NCI-H2081 (cell line): ENCODE results near the gene MEOX1.

Source experiments
- DNase-seq, 2 experiments: peaks; one replicate each; lab custom pipeline; 2025; lab: John Stamatoyannopoulos, UW

The MEOX1 gene

DNA sequence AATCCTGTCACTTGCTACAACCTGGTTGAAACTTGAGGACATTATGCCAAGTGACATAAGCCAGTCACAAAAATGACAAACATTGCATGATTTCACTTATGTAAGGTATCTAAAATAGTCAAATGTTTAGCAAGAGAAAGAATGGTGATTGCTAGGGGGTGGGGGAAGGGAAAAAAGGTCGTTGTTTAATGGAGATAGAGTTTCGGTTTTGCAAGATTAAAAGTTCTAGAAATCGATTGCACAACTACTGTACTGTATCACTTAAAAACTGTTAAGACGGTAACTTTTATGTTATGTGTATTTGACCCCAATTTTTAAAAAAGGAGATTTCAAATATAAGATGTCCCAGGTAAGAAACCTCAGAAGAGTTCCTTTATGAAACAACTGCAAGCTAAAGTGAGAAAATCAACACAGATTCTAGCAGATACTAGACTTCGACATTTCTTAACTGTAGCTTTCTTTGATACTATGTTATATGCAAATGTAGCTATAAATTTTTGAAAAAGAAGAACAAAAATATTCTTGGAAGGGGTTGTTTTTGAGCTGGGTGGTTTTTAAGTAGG lies 5.9 kb downstream of the MEOX1 start:
- no peak for DNase-seq

- DNase-seq, result no peak
Measured at GRCh38 chr17:43652124-43652480, 9.6 kb downstream of the MEOX1 start.

DNA sequence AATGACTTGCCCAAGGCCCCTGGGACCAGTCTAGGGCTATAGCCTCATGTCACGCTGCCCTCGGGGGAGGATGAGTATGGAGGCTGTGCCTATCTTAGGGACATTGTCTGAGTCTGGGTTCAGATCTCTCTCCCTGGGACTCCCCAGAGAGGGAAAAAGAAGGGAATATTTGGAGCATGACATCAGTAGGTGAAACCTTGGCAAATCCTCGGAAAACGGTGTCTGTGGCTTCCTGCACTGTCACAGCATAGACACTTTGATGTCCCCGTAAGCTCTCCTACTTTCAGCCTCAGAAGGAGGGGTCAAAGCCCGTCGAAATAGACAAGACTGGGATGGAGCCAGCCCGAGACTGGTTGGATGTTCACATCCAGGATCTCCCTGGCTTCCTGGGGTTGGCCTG lies 11.3 kb downstream of the MEOX1 start:
- DNase-seq, result no peak

DNA sequence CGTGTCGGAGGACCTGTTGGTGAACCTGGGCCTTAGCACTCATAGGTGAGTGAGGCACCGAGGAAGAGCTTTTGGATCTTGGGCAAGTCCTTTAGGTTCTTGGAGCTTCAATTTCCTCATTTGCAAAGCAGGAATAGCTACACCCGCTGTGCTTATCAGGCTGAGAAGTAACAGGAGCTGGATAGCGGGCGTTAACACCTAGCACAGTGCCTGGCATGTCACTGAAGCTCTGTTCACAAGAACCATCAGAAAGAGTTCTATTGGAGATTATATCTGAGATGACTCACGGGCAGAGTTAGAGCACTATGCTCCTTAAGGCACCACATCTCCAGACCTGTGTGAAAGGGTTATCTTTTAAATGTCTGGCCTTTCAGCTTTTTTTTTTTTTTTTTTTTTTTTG lies 12.8 kb downstream of the MEOX1 start:
- no peak for DNase-seq

DNA sequence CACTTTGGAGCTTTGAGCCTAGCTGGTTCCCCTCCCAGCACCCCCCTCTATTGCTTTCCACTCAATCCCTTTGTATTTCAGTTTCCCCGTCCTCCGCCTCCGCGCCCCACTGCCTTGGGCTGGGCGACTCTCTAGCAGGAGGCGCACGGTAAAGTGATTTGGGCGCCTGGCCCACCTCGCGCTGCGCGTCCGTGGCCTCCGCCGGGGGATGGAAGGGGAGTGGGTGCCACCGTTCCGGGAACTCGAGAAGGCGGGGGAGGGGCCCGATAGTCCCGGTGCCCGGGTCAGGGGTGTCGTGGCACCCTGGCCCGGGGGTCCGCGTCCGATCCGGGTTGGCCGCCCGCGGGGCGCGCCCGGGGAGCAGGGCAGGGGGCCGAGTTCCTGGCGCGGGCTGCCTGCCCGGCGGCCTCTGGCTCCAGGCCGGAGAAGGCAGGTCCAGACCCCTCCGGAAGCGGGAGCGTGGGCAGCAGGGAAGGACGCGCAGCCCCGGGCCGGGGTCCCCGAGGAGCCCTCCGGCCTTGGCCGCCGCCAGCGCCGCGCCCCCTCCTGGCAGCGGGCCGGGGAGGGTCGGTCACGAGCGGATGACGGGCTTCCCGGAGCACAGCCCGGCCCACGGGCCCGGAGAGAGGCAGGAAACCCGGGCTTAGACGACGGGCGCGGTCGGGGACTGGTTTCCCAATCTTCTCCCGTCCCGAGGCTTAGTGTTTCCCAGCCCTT lies 15.8 kb downstream of the MEOX1 start:
- no peak for DNase-seq

DNA sequence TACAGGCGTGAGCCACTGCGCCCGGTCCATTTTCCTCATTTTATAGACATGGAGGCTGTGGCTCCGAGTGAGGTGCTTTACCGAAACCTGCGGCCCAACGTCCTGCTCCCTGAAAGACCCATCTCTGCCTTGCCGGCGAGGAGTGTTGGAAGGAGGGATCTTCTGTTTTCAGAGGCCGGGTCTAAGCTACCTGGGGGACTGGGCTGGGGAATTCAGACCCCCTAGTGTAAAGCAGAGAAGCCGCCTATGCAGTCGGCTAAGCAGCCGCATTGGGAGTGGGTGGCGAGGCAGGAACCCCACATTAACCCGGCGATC lies 16.3 kb downstream of the MEOX1 start:
- no peak for DNase-seq

DNA sequence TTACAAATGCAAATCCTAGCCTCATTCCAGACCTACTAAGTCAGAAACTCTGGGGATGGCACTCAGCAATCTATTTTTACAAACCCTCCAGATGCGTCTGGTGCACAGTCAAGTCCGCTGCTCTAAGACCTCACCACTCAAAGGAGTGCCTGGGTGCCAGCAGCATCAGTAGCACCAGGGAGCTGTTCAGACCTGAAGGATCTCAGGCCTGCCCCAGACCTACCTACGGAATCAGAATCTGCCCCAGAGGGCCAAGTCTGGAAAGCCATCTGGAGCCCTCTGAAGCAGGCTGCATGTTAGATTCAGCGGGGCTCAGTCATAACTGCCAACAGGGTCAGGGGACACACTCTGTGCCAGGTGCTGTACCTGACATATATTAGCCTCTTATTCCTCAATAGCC lies 17.6 kb downstream of the MEOX1 start:
- no peak for DNase-seq

DNA sequence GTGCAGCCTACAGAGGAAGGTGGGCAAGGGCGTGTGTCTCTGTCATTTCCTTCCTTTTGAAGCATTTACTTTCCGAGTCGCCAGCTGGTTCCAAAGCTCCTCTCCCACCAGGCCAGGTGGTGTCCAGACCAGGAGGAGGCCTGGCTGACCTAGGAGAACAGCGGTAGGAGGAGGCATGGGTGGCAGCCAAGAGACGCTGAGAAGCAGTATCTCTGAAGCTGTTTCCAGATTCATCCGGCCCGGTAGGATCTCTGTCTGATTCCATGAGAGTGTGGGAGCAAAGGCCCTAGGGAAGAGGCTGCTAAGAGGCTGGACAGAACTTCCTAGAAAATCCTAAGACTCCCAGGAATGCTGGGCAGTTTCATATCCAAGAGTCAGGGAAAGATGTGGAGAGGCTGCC lies 20.3 kb downstream of the MEOX1 start:
- no peak for DNase-seq

- DNase-seq, result no peak
Measured at GRCh38 chr17:43640491-43641252, 21.1 kb downstream of the MEOX1 start.

GRCh38 chr17:43637563-43638323 lies 24.0 kb downstream of the MEOX1 start:
- no peak for DNase-seq

DNA sequence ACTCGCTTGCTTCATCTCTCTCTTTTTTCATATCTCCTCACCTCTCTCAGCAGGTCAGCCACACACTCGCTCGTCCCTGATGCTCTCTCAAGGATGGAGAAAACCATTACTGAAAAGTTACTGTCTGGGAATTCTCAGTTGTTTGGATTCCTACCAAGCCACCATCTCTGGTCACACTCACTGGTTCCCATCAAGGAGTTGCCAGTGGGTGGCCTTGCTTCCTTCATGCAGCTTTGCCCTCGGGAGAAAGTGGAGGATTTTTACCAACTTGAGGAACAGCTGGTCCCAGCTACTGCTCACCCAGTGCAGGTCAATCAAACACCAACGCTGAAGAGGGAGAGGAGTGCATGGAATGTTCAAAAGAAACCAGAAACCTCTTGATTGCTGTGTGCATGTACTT lies 25.3 kb downstream of the MEOX1 start:
- no peak for DNase-seq

DNA sequence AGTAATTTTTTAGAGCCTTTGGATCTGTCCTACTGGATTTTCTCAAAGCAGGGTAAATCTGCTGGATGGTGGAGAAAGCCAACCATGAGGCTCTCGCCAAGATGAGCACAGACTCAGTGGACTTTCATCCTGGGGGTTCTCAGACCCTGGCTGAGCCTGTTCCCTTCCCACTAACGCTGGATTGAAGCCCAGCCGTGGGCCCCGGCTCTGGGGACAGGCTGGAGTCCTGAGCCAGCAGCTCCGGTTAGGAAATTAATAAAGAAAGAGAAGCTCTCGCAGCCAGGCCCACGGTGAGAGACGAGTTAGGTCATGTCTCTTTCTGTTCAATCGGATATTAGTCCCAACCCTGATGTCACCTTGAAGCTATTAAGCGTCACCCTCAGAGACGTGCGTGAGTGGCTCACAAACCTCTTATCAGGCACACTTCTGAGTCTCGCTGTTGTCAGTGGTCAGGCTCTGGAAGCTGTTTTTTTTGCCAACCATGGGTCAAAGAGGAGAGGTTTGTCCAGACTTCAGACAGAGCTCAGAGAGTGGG lies 27.1 kb downstream of the MEOX1 start:
- no peak for DNase-seq

GRCh38 chr17:43632221-43632620 lies 29.5 kb downstream of the MEOX1 start:
- no peak for DNase-seq

DNA sequence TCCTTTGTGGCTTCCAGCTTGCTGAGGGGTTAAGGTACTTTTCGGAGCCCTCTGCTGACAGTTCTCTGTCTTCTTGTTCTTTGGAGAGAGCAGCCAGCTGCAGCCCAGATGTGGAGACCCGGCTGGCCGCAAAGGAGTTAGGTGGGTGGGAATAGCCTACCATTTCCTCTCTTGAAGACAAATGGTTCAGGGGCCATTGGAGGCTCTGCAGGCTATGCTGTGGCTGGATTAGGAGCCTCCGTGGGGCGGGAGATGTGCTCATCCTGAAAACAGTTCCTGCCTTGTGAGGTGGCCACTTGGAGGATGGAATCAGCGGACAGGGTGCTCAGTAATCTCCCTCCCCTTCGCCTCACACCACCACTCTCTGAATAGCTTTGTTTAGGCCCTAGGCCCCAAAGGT lies 30.3 kb downstream of the MEOX1 start:
- no peak for DNase-seq

DNA sequence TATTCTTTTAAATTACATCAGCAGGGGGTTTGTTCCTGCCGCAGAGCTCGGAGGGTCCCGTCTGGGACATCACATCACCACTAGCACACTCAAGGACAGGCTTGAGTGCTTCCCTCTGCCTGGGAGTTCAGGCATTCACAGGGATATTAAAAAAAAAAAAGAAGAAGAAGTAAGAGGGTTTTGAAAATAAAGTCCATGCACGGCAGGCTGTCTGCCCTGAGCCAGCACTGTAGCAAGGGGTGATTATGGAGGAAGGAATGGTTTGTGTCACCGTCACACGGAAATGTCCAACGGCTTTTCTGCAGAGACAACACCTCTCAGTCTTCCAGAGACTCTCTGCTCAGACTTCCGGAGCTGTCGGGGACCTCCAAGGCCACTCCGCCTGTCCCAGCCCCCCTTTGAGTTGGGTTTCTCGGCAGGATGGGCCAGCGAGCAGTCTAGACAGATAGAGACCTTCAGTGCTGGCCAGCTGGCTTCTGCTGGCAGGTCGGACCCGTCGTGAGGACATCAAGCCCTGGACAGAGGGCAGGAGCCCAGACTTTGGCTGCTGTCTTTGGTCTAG lies 33.6 kb downstream of the MEOX1 start:
- no peak for DNase-seq

DNA sequence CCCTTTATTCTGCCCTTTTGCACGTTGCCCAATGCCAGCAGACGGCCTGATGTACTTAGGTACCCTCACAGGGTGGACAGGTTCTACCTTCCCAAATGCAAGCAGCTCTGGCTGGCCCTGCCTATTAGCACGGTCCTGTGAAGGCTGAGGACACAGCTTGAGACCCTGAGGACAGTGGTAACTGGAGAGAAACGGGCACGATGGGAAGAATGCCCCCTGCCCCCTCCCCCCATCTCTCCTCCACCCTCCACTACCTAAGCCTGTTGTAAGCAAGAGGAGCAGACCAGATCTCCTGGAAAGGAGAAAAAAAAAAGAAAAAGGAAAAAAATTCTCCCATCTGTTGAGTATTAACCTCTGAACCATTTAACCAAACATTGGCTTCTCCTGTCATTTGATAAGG lies 34.1 kb downstream of the MEOX1 start:
- no peak for DNase-seq

- no peak for DNase-seq
Measured at GRCh38 chr17:43626023-43626422, 35.7 kb downstream of the MEOX1 start.

DNA sequence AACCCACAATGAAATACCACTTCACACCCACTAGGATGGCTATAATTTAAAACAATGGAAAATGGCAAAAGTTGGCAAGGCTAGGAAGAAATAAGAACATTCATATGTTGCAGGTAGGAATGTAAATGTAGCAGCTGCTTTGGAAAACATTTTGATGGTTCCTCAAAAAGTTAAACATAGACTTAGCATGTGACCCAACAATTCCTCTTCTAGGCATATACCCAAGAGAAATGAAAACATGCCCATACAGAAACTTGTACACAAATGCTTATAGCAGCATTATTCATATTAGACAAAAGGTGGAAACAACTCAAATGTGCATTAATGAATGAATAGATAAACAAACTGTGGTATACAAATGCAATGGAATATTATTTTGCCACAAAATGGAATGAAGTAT lies 36.1 kb downstream of the MEOX1 start:
- no peak for DNase-seq

GRCh38 chr17:43620581-43620980 lies 41.1 kb downstream of the MEOX1 start:
- no peak for DNase-seq

DNA sequence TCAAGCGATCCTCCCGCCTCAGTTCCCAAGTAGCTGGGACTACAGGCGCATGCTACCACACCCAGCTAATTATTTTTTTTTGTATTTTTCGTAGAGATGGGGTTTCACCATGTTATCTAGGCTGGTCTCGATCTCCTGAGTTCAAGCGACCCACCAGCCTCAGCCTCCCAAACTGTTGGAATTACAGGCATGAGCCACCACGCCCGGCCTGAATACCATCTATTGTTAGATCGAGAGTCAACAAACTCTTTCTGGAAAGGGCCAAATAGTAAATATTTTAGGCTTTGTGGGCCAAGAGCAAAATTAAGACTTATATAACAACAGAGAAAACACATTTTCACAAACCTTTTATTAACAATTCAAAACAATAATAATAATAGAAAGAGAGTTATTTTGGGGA lies 41.6 kb downstream of the MEOX1 start:
- no peak for DNase-seq

GRCh38 chr17:43619705-43620104 lies 42.0 kb downstream of the MEOX1 start:
- DNase-seq, result no peak

- no peak for DNase-seq
Measured at GRCh38 chr17:43618276-43618675, 43.4 kb downstream of the MEOX1 start.
